Measurements from ENCODE around the gene ACKR3. TPM values are rescaled to one million over a fixed set of nuclear protein-coding genes. Genes with fewer than 3 reads are reported as not detected.
A peak's percentile ranks its signal among the peaks of the same experiment; 100 is the strongest.

Gene ACKR3
- total and polyA plus RNA-seq, 10 of the 15 experiments (the other 5 are each of a cell fraction or from before 2014, with no cell fraction given) = 3.0 to 154 (median 6.4) TPM

- TF ChIP-seq IRF3 (IDR thresholded peaks at IDR 0.05) = no peak
- TF ChIP-seq, protein P1, sequence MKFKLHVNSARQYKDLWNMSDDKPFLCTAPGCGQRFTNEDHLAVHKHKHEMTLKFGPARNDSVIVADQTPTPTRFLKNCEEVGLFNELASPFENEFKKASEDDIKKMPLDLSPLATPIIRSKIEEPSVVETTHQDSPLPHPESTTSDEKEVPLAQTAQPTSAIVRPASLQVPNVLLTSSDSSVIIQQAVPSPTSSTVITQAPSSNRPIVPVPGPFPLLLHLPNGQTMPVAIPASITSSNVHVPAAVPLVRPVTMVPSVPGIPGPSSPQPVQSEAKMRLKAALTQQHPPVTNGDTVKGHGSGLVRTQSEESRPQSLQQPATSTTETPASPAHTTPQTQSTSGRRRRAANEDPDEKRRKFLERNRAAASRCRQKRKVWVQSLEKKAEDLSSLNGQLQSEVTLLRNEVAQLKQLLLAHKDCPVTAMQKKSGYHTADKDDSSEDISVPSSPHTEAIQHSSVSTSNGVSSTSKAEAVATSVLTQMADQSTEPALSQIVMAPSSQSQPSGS (IDR thresholded peaks at IDR 0.05; ENCODE audit: low read length) = peak; percentile 24; the same call in 1 of the 2 replicates
- TF ChIP-seq TARDBP (IDR thresholded peaks at IDR 0.05; ENCODE audit: borderline replicate concordance) = no peak
- TF ChIP-seq ZNF384 (IDR thresholded peaks at IDR 0.05; ENCODE audit: borderline replicate concordance, low read depth, low read length) = no peak
- TF ChIP-seq CREM (IDR thresholded peaks at IDR 0.05; ENCODE audit: low read depth) = peak; percentile 54; the same call in 1 of the 2 replicates
- peak in 1 of 2 experiments; percentile 79; a peak in 2 of 4 replicates for TF ChIP-seq ETV6 (conservative IDR thresholded peaks at IDR 0.05 in 1 of 2, IDR thresholded peaks at IDR 0.05 in 1 of 2; ENCODE audit: borderline replicate concordance in 1 of 2, low read depth in 1 of 2)
- TF ChIP-seq MTA3 (IDR thresholded peaks at IDR 0.05; ENCODE audit: borderline replicate concordance, low read length) = no peak
- TF ChIP-seq HCFC1 (IDR thresholded peaks at IDR 0.05; ENCODE audit: low read length) = no peak
- peak; percentile 62 for TF ChIP-seq FOXK2 (IDR thresholded peaks at IDR 0.05)
- peak; percentile 38; the same call in 1 of the 2 replicates for TF ChIP-seq MTA2 (IDR thresholded peaks at IDR 0.05; ENCODE audit: low read depth)
- TF ChIP-seq ZBTB4 (CRISPR knock-in tag; IDR thresholded peaks at IDR 0.05) = no peak
- TF ChIP-seq SIX5 (IDR thresholded peaks at IDR 0.05; ENCODE audit: low read depth, low read length, severe bottlenecking) = no peak
- peak; percentile 59 for TF ChIP-seq RUNX3 (IDR thresholded peaks at IDR 0.05; ENCODE audit: low read length)
- peak in 1 of 2 experiments; percentile 67; a peak in 1 of 4 replicates for TF ChIP-seq CEBPB (IDR thresholded peaks at IDR 0.05; ENCODE audit: borderline replicate concordance in 1 of 2, low read depth in 2 of 2, low read length in 2 of 2)
- no peak for TF ChIP-seq ASH2L (IDR thresholded peaks at IDR 0.05; ENCODE audit: borderline replicate concordance, low read depth)
- TF ChIP-seq ZNF24 (IDR thresholded peaks at IDR 0.05) = no peak
- TF ChIP-seq SMAD1 (IDR thresholded peaks at IDR 0.05; ENCODE audit: low read depth, partially characterized antibody) = no peak
- no peak; the same call in 1 of the 2 replicates for TF ChIP-seq ZBED1 (IDR thresholded peaks at IDR 0.05; ENCODE audit: borderline replicate concordance)
- TF ChIP-seq BCL11A (IDR thresholded peaks at IDR 0.05; ENCODE audit: low read depth, low read length) = peak; percentile 27; the same call in 1 of the 2 replicates
- no peak for TF ChIP-seq HDAC6 (IDR thresholded peaks at IDR 0.05; ENCODE audit: unreplicated experiment)
- peak in 1 of 2 experiments; percentile 29; a peak in 1 of 4 replicates for TF ChIP-seq BHLHE40 (IDR thresholded peaks at IDR 0.05; ENCODE audit: borderline replicate concordance in 1 of 2, low read depth in 2 of 2, low read length in 1 of 2)
Measured at GRCh38 chr2:236551471-236552211, 18.0 kb upstream of the ACKR3 start (continued).
